ENCODE data around the gene UGT2B17. TPM values are rescaled to one million over a fixed set of nuclear protein-coding genes. Genes with fewer than 3 reads are reported as not detected.

Gene UGT2B17
- total RNA-seq, 4 donors from 2014 or later: 0.33 to 0.34 TPM; not detected in 2

DNA sequence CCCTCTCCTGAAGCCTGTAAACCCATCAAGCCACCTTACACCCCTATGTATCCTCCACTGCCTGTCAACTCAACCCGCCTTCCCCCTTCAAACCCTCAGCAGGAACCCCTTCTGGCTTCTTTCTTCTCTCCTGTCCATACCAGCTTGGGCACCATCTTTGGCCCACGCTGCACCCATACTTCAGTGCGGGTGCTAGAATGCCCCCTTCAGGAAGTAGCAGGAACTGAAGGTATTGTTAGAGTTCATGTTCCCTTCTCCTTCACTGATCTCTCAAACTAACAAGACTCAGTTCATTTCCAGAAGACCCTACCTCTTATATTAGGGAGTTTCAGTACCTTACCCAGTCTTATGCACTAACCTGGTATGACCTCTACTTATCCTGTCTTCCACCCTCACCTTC lies 1.5 kb upstream of the UGT2B17 start:
- TF ChIP-seq, protein P1, sequence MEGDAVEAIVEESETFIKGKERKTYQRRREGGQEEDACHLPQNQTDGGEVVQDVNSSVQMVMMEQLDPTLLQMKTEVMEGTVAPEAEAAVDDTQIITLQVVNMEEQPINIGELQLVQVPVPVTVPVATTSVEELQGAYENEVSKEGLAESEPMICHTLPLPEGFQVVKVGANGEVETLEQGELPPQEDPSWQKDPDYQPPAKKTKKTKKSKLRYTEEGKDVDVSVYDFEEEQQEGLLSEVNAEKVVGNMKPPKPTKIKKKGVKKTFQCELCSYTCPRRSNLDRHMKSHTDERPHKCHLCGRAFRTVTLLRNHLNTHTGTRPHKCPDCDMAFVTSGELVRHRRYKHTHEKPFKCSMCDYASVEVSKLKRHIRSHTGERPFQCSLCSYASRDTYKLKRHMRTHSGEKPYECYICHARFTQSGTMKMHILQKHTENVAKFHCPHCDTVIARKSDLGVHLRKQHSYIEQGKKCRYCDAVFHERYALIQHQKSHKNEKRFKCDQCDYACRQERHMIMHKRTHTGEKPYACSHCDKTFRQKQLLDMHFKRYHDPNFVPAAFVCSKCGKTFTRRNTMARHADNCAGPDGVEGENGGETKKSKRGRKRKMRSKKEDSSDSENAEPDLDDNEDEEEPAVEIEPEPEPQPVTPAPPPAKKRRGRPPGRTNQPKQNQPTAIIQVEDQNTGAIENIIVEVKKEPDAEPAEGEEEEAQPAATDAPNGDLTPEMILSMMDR (IDR thresholded peaks at IDR 0.05; ENCODE audit: low read depth): no peak

DNA sequence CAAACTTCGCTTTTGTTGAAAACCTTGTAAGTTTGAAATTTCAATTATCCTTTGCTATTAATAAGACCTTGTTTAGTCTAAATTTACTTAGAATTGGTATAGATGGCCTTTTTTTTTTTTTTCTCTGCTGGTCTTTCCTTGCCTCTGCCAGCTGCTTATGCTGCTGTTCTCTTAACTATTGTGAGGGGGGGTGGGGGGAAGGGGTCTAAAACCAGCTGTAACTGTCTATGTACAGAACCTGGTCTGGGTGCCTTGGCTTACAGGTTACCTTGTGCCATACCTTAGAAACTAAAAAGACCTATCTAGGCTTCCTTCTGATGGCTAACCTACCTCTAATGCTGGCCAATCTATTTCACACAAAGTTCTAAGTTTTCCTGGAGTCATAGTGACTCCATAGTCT lies 1.0 kb downstream of the UGT2B17 start:
- TF ChIP-seq, protein P1 (IDR thresholded peaks at IDR 0.05; ENCODE audit: low read depth): no peak

DNA sequence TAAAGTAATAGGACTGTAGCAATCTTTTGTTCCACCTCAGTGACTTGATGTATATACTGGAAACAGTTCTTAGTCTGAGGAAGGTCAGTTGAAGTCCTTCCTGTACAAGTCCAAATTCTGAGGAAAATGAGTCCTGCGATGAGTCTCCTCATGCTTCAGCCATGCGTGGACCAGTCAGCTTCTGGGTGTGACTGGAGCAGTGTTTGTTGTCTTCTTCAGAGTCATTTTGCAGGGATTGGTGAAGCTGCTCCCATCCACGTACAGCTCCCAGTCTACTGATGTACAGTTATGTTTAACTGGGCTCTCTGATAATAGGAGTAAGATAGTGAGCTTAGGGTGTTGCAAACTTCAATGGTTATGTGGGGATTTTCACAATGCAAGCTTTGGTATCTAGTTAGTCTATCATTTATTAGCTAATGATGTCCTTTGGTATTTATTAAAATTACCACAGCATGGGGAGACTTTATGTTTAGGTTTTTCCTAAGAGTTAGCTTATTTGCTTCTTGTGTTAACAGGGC lies 3.4 kb downstream of the UGT2B17 start:
- TF ChIP-seq, protein P1 (IDR thresholded peaks at IDR 0.05; ENCODE audit: low read depth): no peak

DNA sequence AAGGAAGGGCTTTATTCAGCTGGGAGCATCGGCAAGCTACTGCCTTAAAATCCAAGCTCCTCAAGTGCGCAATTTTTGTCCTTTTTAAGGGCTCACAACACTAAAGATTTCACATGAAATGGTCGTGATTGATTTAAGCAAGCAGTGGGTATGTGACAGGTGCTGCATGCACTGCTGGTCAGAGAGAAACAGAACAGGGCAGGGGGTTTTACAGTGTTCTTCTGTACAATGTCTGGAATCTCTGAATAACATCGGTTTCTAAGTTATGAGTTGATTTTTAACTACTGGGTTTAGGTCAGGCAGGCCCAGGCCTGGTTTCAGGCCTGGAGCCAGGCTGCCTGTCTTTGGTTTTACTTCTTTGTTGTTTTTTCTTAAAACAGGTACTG lies 6.0 kb downstream of the UGT2B17 start:
- TF ChIP-seq, protein P1 (IDR thresholded peaks at IDR 0.05; ENCODE audit: low read depth): no peak

DNA sequence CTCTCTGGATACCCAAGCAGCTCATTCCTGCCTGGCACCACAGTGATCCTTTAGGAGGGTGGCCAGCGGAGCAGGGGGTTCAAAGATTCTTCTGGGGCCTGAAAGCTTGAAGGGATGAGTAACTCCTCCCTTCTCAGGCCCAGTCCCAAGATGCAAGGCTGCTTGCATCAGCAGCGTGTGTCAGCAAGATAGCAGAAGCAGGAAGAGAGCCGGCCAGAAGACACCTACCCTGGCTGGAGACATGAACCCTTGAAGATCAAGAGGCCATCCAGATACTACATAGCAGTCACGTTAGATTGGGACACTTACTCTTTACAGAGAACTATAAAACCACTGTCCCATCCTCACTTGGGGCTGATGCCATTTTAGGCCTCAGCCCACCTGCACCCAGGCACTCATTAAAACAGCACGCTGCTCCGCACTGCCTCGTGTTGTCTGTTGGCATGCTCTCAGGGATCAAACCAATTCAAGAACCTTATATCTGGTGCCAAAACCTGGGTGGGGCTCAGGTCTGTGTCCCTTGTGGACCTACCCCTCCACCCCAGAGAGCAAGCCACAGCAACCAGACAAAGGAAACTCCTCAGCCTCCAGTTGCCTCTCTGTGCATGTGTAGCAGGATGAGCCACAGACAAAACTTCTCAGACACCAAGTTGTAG lies 6.5 kb downstream of the UGT2B17 start:
- TF ChIP-seq, protein P1 (IDR thresholded peaks at IDR 0.05; ENCODE audit: low read depth): no peak

DNA sequence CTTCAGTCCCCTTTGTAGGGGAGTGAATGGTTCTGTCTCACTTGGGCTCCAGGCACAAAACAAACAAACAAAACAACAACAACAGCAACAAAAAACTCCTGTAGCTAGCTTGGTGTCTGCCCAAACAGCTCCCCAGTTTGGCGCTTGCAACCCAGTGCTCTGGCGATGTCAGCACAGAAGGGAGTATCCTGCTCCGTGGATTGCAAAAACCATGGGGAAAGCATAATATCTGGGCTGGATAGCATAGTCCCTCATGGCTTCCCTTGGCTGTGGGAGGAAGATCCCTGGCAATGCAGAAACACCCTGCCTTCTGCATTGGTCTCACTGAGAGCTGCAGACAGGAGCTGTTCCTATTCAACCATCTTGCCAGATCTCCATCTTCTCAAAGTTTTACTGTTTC lies 39.7 kb downstream of the UGT2B17 start:
- TF ChIP-seq, protein P1 (IDR thresholded peaks at IDR 0.05; ENCODE audit: low read depth): no peak

DNA sequence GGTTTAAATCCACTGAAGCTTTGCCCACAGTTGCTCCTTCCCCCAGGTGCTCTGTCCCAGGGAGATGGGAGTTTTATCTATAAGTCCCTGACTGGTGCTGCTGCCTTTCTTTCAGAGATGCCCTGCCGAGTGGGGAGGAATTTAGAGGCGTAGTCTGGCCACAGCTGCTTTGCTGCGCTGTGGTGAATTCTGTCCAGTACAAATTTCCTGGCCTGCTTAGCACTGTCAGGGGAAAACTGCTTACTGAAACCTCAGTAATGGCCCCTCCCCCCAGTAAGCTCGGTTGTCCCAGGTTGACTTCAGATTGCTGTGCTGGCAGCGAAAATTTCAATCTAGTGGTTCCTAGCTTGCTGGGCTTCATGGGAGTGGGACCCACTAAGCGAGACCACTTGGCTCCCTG lies 40.1 kb downstream of the UGT2B17 start:
- TF ChIP-seq, protein P1 (IDR thresholded peaks at IDR 0.05; ENCODE audit: low read depth): no peak

Measured in subcutaneous adipose tissue (tissue), 4 donors.